ENCODE results near the gene APOD. TPM values are rescaled to one million over a fixed set of nuclear protein-coding genes. Genes with fewer than 3 reads are reported as not detected.

The APOD gene
- total RNA-seq, 4 donors from 2014 or later, result 177 to 341 (median 313) TPM

- Histone ChIP-seq H3K4me1 (peaks cover 21% of the 10 kb centered on the region), H3K36me3 (no peaks in the 10 kb centered on the region), H3K4me3 (no peak overlapping the region), H3K9me3 (no peaks in the 10 kb centered on the region), H3K27me3 (no peaks in the 10 kb centered on the region), H3K27ac (no peak overlapping the region)
- WGBS, result 60% methylated on average over 4 of the region's 4 CpGs
- no peak for DNase-seq (ENCODE audit: low spot score in 2 of 2)
- TF ChIP-seq POLR2A (IDR thresholded peaks at IDR 0.05) (no peak), POLR2AphosphoS5 (IDR thresholded peaks at IDR 0.05) (no peak), EP300 (IDR thresholded peaks at IDR 0.05) (no peak)
- TF ChIP-seq, protein P1, sequence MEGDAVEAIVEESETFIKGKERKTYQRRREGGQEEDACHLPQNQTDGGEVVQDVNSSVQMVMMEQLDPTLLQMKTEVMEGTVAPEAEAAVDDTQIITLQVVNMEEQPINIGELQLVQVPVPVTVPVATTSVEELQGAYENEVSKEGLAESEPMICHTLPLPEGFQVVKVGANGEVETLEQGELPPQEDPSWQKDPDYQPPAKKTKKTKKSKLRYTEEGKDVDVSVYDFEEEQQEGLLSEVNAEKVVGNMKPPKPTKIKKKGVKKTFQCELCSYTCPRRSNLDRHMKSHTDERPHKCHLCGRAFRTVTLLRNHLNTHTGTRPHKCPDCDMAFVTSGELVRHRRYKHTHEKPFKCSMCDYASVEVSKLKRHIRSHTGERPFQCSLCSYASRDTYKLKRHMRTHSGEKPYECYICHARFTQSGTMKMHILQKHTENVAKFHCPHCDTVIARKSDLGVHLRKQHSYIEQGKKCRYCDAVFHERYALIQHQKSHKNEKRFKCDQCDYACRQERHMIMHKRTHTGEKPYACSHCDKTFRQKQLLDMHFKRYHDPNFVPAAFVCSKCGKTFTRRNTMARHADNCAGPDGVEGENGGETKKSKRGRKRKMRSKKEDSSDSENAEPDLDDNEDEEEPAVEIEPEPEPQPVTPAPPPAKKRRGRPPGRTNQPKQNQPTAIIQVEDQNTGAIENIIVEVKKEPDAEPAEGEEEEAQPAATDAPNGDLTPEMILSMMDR (IDR thresholded peaks at IDR 0.05), result no peak
Observed at GRCh38 chr3:195587406-195587805, 3.7 kb upstream of the APOD start.

DNA sequence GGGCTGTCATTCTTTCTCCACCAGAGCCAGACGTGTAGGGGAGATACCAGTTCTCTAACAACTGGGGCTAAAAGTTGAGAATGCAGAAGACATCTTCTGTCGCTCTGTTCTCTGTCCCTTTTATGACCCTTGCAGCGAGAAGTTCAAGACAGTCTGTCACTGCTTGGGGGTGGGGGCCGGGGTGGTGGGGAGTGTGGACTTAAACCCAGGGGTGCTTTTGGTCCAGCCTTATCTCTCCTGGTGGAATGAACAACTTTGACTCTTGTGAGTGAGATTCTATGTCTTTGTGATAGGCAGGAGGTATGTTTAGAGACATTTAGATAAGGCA, 767 bp upstream of the APOD start:
- H3K36me3 ChIP-seq, result no peaks in the 10 kb centered on the region
- WGBS, result 51% methylated on average over 4 of the region's 4 CpGs

GRCh38 chr3:195582947-195583346, 793 bp downstream of the APOD start:
- 70% methylated on average over 9 of the region's 9 CpGs for WGBS
- H3K4me3 ChIP-seq, result peak overlapping the region; percentile 44
- no peaks in the 10 kb centered on the region for H3K9me3 ChIP-seq
- no peak for TF ChIP-seq EP300 (IDR thresholded peaks at IDR 0.05)
- no peak for TF ChIP-seq POLR2AphosphoS5 (IDR thresholded peaks at IDR 0.05)
- TF ChIP-seq, protein P1 (IDR thresholded peaks at IDR 0.05), result no peak
- TF ChIP-seq POLR2A (IDR thresholded peaks at IDR 0.05), result no peak
- H3K4me1 ChIP-seq, result peaks cover 16% of the 10 kb centered on the region
- peak overlapping the region; percentile 65 for H3K27ac ChIP-seq
- H3K36me3 ChIP-seq, result peaks cover 8% of the 10 kb centered on the region
- no peaks in the 10 kb centered on the region for H3K27me3 ChIP-seq
- DNase-seq (ENCODE audit: low spot score in 2 of 2), result no peak

More for the DNA sequence above, 767 bp upstream of the APOD start:
- no peaks in the 10 kb centered on the region for H3K9me3 ChIP-seq
- no peak for TF ChIP-seq EP300 (IDR thresholded peaks at IDR 0.05)
- TF ChIP-seq, protein P1 (IDR thresholded peaks at IDR 0.05), result no peak
- no peak for TF ChIP-seq POLR2AphosphoS5 (IDR thresholded peaks at IDR 0.05)
- peaks cover 16% of the 10 kb centered on the region for H3K4me1 ChIP-seq
- H3K4me3 ChIP-seq, result peak overlapping the region; percentile 1
- H3K27ac ChIP-seq, result peak overlapping the region; percentile 77
- DNase-seq (ENCODE audit: low spot score in 2 of 2), result no peak
- H3K27me3 ChIP-seq, result no peaks in the 10 kb centered on the region

DNA sequence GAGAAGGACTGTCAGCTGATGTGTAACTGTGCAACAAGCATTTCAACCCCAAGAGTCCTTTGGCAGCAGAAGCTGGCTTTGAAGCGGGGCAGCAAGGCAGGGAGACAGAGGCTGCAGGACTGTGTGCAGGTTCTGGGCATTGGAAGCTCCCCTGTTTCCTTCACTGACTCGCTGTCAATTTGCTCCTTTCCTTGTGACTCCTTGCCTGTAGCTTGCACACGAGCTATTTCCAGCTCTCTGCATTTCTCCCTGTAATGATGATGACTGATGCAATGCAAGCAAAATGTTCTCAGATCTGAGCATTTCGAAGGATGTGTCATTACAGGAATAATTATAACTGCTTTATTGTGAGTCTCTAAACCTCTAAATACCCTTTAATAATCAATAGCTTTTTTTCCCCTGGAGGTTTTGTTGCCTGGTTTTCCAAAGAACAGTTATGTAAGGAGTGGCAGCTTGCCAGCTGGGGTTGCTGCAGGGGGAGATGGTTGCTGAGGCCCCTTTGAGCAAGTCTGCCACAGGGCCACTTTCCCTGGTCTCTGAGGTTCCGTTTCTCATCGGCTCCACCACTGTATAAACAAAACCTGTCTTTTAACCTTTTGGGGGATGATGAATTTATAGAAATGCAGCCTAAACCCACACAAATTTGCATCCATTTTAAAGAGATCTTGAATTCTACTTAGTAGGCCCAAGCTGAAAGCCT, 2.8 kb downstream of the APOD start:
- TF ChIP-seq POLR2A (IDR thresholded peaks at IDR 0.05), result no peak
- TF ChIP-seq, protein P1 (IDR thresholded peaks at IDR 0.05), result no peak
- no peak for TF ChIP-seq EP300 (IDR thresholded peaks at IDR 0.05)
- no peak for TF ChIP-seq POLR2AphosphoS5 (IDR thresholded peaks at IDR 0.05)
- H3K27me3 ChIP-seq, result no peaks in the 10 kb centered on the region
- H3K4me1 ChIP-seq, result peaks cover 16% of the 10 kb centered on the region
- peaks cover 13% of the 10 kb centered on the region for H3K36me3 ChIP-seq
- no peaks in the 10 kb centered on the region for H3K9me3 ChIP-seq
- no peak for DNase-seq (ENCODE audit: low spot score in 2 of 2)
- WGBS, result 54% methylated on average over 6 of the region's 6 CpGs
- H3K4me3 ChIP-seq, result peak overlapping the region; percentile 44
- H3K27ac ChIP-seq, result no peak overlapping the region

- 85% methylated on average over 12 of the region's 12 CpGs for WGBS
Observed at GRCh38 chr3:195579281-195579680, 4.5 kb downstream of the APOD start.

More at GRCh38 chr3:195579281-195579680, 4.5 kb downstream of the APOD start:
- Histone ChIP-seq H3K9me3 (no peaks in the 10 kb centered on the region), H3K4me3 (peak overlapping the region; percentile 8), H3K4me1 (peaks cover 7% of the 10 kb centered on the region), H3K36me3 (peaks cover 13% of the 10 kb centered on the region), H3K27me3 (no peaks in the 10 kb centered on the region), H3K27ac (no peak overlapping the region)
- no peak for DNase-seq (ENCODE audit: low spot score in 2 of 2)
- TF ChIP-seq, protein P1 (IDR thresholded peaks at IDR 0.05), result no peak
- TF ChIP-seq POLR2A (IDR thresholded peaks at IDR 0.05), result no peak
- no peak for TF ChIP-seq EP300 (IDR thresholded peaks at IDR 0.05)
- TF ChIP-seq POLR2AphosphoS5 (IDR thresholded peaks at IDR 0.05), result no peak

Measured in suprapubic skin (tissue), 4 donors.